ENCODE results near the gene SNAPC5. TPM values are rescaled to one million over a fixed set of nuclear protein-coding genes. Genes with fewer than 3 reads are reported as not detected.

SNAPC5 gene
- total RNA-seq, 1 donor from 2014 or later: 17.6 TPM

- Mint-ChIP-seq H3K27me3 (ENCODE audit: unreplicated experiment) (no peaks in the 10 kb centered on the region), H3K4me3 (ENCODE audit: unreplicated experiment) (no peak overlapping the region), H3K36me3 (ENCODE audit: unreplicated experiment) (no peaks in the 10 kb centered on the region), H3K9me3 (ENCODE audit: unreplicated experiment) (no peaks in the 10 kb centered on the region), H3K4me1 (ENCODE audit: low read depth, unreplicated experiment) (no peaks in the 10 kb centered on the region), H3K27ac (ENCODE audit: unreplicated experiment) (no peak overlapping the region)
- DNase-seq: no peak
- TF ChIP-seq CTCF (IDR thresholded peaks at IDR 0.05; ENCODE audit: partially characterized antibody, unreplicated experiment): no peak
Measured at GRCh38 chr15:66482539-66482938, 15.0 kb downstream of the SNAPC5 start.

DNA sequence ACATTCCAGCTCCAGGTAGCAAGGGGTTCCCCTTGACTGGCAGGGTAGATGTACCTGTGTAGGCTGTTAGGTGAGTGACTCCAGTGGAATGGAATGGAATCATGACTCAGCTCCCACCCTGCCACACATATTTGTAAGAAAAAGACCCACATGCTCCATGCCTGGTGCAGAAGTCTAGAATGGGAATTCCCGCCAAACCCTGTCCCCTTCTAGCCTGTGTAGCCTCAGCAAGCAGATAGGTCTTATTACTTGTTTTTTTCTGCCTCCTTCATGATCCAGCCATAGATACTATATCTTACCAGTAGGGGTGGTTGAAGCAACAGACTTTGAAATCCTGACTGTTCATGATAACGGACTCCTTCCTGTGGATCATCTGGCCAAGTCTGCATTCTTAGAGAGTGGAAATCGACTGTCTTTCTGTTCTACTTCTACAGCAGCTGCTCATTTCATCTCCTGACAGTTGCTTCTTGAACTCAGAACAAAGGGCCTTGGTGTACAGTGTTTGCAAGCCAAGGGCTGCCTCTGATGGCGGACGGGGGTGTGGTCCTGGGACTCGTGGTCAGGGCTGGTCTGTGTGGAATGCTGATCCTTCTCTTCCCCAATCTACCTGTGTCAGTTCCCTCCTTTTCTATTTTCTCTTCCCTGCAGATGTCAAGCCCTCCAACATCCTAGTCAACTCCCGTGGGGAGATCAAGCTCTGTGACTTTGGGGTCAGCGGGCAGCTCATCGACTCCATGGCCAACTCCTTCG lies 16.3 kb downstream of the SNAPC5 start:
- DNase-seq: no peak
- no peak overlapping the region for H3K4me3 Mint-ChIP-seq (ENCODE audit: unreplicated experiment)

GRCh38 chr15:66480267-66480666 lies 17.3 kb downstream of the SNAPC5 start:
- no peak overlapping the region for H3K4me3 Mint-ChIP-seq (ENCODE audit: unreplicated experiment)
- TF ChIP-seq CTCF (IDR thresholded peaks at IDR 0.05; ENCODE audit: partially characterized antibody, unreplicated experiment): no peak
- no peak for DNase-seq
- peaks cover 3% of the 10 kb centered on the region for H3K27me3 Mint-ChIP-seq (ENCODE audit: unreplicated experiment)
- H3K9me3 Mint-ChIP-seq (ENCODE audit: unreplicated experiment): no peaks in the 10 kb centered on the region
- no peaks in the 10 kb centered on the region for H3K4me1 Mint-ChIP-seq (ENCODE audit: low read depth, unreplicated experiment)
- no peak overlapping the region for H3K27ac Mint-ChIP-seq (ENCODE audit: unreplicated experiment)
- no peaks in the 10 kb centered on the region for H3K36me3 Mint-ChIP-seq (ENCODE audit: unreplicated experiment)

More for the DNA sequence above, 16.3 kb downstream of the SNAPC5 start:
- no peaks in the 10 kb centered on the region for H3K4me1 Mint-ChIP-seq (ENCODE audit: low read depth, unreplicated experiment)
- no peaks in the 10 kb centered on the region for H3K36me3 Mint-ChIP-seq (ENCODE audit: unreplicated experiment)
- no peaks in the 10 kb centered on the region for H3K9me3 Mint-ChIP-seq (ENCODE audit: unreplicated experiment)
- TF ChIP-seq CTCF (IDR thresholded peaks at IDR 0.05; ENCODE audit: partially characterized antibody, unreplicated experiment): no peak
- H3K27me3 Mint-ChIP-seq (ENCODE audit: unreplicated experiment): peaks cover 3% of the 10 kb centered on the region
- H3K27ac Mint-ChIP-seq (ENCODE audit: unreplicated experiment): no peak overlapping the region

DNA sequence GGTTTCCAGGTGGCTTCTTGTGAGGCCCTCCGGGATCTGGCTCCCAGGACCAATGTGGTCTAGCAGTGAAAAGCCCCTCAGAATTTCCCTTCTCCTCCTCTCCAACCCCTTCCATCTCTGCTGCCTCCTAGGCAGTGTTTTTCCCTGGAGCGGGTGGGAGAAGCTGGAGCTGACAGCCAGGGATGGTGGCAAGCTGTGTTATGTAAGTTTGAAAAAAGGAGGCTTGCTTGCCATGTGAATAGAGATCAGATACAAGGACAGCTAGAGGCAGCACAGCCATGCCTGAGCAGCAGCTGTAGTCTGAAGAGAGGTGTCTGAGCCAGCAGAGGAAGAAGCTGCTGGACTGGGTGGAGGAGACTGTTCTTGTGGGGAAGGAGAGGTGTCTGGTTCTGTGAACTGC lies 20.6 kb downstream of the SNAPC5 start:
- Mint-ChIP-seq H3K4me1 (ENCODE audit: low read depth, unreplicated experiment) (peaks cover 3% of the 10 kb centered on the region), H3K27ac (ENCODE audit: unreplicated experiment) (no peak overlapping the region), H3K9me3 (ENCODE audit: unreplicated experiment) (no peaks in the 10 kb centered on the region), H3K27me3 (ENCODE audit: unreplicated experiment) (peaks cover 5% of the 10 kb centered on the region), H3K4me3 (ENCODE audit: unreplicated experiment) (no peak overlapping the region), H3K36me3 (ENCODE audit: unreplicated experiment) (no peaks in the 10 kb centered on the region)
- no peak for DNase-seq
- no peak for TF ChIP-seq CTCF (IDR thresholded peaks at IDR 0.05; ENCODE audit: partially characterized antibody, unreplicated experiment)

GRCh38 chr15:66476535-66476934 lies 21.0 kb downstream of the SNAPC5 start:
- no peak for DNase-seq
- peaks cover 5% of the 10 kb centered on the region for H3K27me3 Mint-ChIP-seq (ENCODE audit: unreplicated experiment)
- no peak for TF ChIP-seq CTCF (IDR thresholded peaks at IDR 0.05; ENCODE audit: partially characterized antibody, unreplicated experiment)
- H3K4me3 Mint-ChIP-seq (ENCODE audit: unreplicated experiment): no peak overlapping the region
- no peak overlapping the region for H3K27ac Mint-ChIP-seq (ENCODE audit: unreplicated experiment)
- H3K36me3 Mint-ChIP-seq (ENCODE audit: unreplicated experiment): no peaks in the 10 kb centered on the region
- H3K9me3 Mint-ChIP-seq (ENCODE audit: unreplicated experiment): no peaks in the 10 kb centered on the region
- H3K4me1 Mint-ChIP-seq (ENCODE audit: low read depth, unreplicated experiment): peaks cover 3% of the 10 kb centered on the region
